ENCODE data around the gene IL23R.

DNA sequence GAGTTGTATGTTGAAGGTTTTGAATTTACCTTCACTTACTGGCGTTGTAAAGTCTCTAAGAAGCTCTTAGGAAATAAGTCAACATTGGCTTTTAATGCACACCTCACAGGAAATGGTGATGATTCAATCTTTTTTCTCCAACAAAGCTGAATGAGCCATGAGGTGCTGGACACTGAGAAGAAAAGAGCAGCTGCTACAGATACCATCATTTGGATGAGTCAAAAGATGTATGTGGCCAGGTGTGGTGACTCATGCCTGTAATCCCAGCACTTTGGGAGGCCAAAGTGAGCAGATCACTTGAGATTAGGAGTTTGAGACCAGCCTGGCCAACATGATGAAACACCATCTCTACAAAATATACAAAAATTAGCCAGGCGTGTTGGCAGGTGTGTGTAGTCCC lies 3.3 kb upstream of the IL23R start:
- TF ChIP-seq, protein P1, sequence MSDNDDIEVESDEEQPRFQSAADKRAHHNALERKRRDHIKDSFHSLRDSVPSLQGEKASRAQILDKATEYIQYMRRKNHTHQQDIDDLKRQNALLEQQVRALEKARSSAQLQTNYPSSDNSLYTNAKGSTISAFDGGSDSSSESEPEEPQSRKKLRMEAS (IDR thresholded peaks at IDR 0.05) = no peak
- no peak for TF ChIP-seq TEAD4 (IDR thresholded peaks at IDR 0.05; ENCODE audit: low read depth, low read length)
- no peak for TF ChIP-seq SUZ12 (IDR thresholded peaks at IDR 0.05; ENCODE audit: low read length)
- TF ChIP-seq, protein P2, sequence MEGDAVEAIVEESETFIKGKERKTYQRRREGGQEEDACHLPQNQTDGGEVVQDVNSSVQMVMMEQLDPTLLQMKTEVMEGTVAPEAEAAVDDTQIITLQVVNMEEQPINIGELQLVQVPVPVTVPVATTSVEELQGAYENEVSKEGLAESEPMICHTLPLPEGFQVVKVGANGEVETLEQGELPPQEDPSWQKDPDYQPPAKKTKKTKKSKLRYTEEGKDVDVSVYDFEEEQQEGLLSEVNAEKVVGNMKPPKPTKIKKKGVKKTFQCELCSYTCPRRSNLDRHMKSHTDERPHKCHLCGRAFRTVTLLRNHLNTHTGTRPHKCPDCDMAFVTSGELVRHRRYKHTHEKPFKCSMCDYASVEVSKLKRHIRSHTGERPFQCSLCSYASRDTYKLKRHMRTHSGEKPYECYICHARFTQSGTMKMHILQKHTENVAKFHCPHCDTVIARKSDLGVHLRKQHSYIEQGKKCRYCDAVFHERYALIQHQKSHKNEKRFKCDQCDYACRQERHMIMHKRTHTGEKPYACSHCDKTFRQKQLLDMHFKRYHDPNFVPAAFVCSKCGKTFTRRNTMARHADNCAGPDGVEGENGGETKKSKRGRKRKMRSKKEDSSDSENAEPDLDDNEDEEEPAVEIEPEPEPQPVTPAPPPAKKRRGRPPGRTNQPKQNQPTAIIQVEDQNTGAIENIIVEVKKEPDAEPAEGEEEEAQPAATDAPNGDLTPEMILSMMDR (IDR thresholded peaks at IDR 0.05; ENCODE audit: control extremely low read depth in 1 of 3, insufficient read depth in 1 of 3, low read depth in 1 of 3, low read length in 3 of 3) = no peak
- no peak for TF ChIP-seq JUN (IDR thresholded peaks at IDR 0.05; ENCODE audit: low read depth, low read length)
- no peak for TF ChIP-seq RXRA (IDR thresholded peaks at IDR 0.05; ENCODE audit: insufficient read depth, low read depth, low read length)
- TF ChIP-seq ATF3 (IDR thresholded peaks at IDR 0.05; ENCODE audit: insufficient read depth, low read depth, low read length) = no peak
- no peak for TF ChIP-seq EP300 (IDR thresholded peaks at IDR 0.05; ENCODE audit: borderline replicate concordance in 1 of 2, low read depth in 2 of 2, low read length in 2 of 2)
- TF ChIP-seq ATF2 (IDR thresholded peaks at IDR 0.05; ENCODE audit: low read length) = no peak
- TF ChIP-seq ZNF274 (IDR thresholded peaks at IDR 0.05; ENCODE audit: borderline replicate concordance, extremely low read depth, low read length) = no peak
- no peak for TF ChIP-seq SP1 (IDR thresholded peaks at IDR 0.05; ENCODE audit: low read depth, low read length)
- no peak for TF ChIP-seq MAFK (IDR thresholded peaks at IDR 0.05; ENCODE audit: low read depth, low read length)
- no peak for TF ChIP-seq SIN3A (conservative IDR thresholded peaks at IDR 0.05 in 1 of 2, IDR thresholded peaks at IDR 0.05 in 1 of 2; ENCODE audit: low read depth in 1 of 2, low read length in 2 of 2)
- no peak for TF ChIP-seq EZH2 (IDR thresholded peaks at IDR 0.05; ENCODE audit: low read depth, low read length, severe bottlenecking)

Measured in H1 (cell line).